GM19328 (cell line): Measurements from ENCODE around the gene NFE2.
"Not testable (repeated sequence)": the region's sequence is repeated elsewhere in the genome, so short reads cannot be mapped to it uniquely, and the experiment has no call there.

Source experiments
- ATAC-seq: cut with Tn5 transposase; IDR thresholded peaks from one replicate; pipeline ENCODE4 v1.9.1; 2021; ENCODE audit warnings: mild to moderate bottlenecking, moderate library complexity; ENCODE audit not compliant: unreplicated experiment

Gene NFE2

GRCh38 chr12:54284070-54284780 is 16.6 kb downstream of the NFE2 start:
- not testable (repeated sequence) for ATAC-seq

DNA sequence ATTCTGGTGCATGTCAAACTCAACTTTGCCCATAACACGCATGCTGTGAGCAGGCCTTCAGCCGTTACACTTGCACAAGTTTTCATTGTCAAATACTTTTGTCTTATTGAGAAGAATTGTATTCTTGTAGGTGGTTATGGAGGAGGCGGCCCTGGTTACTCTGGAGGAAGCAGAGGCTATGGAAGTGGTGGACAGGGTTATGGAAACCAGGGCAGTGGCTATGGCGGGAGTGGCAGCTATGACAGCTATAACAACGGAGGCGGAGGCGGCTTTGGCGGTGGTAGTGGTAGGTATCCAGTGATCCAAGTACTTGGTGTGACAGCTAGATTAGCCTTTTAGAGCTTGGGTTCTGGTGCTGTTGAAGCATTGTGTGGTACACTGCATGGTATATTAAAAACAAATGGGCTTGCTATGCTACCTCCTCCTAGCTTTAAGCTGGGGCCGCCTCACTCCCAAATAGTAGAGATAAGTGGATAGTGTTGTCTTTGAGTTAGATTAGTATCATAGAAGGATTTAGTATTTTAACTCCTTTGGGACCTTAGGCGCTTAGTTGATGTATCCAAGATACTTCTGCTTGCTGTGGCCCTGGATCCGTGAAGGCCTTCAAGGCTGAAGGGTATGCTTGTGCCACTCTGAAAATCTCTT is 17.7 kb downstream of the NFE2 start:
- no peak for ATAC-seq

GRCh38 chr12:54281694-54282093 is 19.1 kb downstream of the NFE2 start:
- ATAC-seq: not testable (repeated sequence)

- ATAC-seq: not testable (repeated sequence)
Measured at GRCh38 chr12:54281261-54281638, 19.6 kb downstream of the NFE2 start.

- ATAC-seq: peak; percentile 84
Measured at GRCh38 chr12:54280468-54281260, 20.2 kb downstream of the NFE2 start, which contains the start of gene HNRNPA1. HNRNPA1 (plus strand) TSS chr12:54280726; CDS start chr12:54280808, 82 bp downstream.

DNA sequence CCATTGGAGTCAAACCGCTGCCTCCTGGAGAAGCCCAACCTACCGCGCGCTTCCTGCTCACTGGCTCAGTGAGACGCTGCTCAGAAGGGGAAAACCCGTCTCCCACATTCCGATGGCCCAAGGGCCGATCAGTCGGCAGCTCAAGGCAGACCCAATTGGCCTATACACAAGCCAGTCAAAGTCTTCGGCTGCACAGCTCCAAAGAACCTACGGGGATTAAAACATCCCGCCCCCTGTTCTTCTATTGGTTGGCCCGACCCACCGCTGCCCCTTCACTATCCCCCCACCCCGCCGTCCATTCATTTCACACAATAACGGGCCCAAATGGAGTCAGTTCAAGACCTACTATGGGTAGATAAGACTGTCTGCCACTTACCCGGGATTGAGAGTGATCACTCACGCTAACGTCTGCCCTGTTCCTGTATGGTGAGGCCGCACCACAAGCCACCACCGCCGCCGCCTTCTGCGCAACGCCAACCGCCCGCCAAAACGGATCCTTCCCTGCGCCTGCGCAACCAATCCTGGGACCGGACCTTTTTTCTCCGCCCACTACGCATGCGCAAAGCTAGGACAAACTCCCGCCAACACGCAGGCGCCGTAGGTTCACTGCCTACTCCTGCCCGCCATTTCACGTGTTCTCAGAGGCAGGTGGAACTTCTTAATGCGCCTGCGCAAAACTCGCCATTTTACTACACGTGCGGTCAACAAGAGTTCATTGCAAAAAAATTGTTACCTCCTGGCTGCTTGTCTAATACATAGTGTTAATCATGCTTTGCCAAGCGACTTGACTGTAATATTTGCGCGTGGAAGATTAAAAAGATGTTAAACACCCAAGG is 21.0 kb downstream of the NFE2 start, which contains the start of gene CBX5:
Gene CBX5 (minus strand): TSS at position 491 of the 836 bp plus-strand sequence. CDS start 22,472 bp downstream, outside the sequence.
- ATAC-seq: peak; percentile 64

GRCh38 chr12:54279227-54279631 is 21.6 kb downstream of the NFE2 start:
- no peak for ATAC-seq

GRCh38 chr12:54277823-54278276 is 23.0 kb downstream of the NFE2 start:
- ATAC-seq: no peak

DNA sequence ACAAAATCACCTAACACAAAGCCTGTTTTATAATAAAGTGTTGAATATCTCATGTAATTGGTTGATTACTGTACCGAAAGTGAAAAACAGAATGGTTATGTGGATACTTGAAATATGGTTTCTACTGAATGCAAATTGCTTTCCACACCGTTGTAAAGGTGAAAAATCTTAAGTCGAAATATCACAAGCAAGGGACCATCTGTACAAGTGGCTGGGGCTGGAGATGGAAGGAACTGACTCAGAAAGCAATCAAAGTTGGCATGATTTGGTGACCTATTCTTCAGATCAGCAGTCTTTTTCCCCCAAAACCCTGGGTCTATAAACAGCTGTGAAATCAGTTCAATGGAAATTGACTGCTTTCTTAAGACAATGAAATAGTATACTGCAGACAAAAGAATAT is 24.4 kb downstream of the NFE2 start:
- ATAC-seq: no peak

DNA sequence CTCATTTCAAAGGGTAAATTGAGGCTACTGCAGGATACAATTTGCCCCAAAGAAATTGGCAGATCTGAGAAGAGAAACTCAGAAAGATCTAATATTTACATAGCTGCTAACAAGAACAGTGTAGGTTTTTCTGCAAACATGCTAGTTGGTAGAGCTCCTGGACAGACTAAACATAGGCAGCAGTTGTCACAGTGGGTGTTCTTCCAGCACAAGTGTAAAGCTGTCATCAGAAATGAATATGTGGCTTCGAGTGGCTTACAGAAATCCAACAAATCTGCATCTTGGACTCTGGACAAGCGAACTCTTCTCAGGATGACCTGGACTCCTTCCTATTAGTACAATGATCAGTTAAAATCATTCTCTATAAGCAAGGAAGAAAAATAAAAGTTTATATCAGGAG is 26.8 kb downstream of the NFE2 start:
- ATAC-seq: no peak

DNA sequence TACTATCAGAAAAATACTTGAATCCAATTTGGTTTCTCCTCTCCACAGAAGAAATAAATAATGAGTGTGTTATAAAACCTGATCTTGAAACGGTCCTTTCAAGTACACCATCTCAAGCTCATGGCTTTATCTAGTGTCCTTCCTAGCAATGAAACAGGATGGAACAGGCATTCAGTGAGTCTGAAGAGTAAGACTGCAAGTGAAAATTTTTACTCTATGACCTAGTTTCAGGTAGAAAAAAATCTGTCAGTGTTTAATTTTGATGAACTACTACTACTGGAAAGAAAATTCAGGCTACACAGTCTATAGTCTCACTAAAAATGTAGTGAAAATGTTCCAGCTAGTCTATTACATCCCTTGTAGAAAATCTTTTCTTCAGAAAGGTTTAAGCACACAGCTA is 28.6 kb downstream of the NFE2 start:
- ATAC-seq: no peak

GRCh38 chr12:54270345-54270744 is 30.5 kb downstream of the NFE2 start:
- no peak for ATAC-seq

DNA sequence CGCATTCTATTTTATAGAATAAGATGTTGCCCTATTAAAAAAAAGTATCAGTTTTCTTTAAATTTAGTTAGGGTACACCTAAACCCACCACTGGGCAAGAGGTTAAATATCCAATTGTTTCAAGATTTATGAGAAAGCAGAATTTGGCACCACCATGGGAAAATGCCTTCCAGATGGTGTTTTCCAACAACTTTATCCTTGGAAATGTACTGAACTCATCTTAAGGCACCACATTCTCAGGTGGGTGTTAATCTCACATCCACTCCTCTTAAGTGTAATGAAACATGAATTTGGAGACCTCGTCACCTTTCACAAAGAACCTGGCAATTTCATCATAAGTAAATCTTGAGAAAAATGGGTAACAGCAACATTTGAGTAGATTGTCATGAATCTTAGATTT is 34.0 kb downstream of the NFE2 start:
- ATAC-seq: no peak

GRCh38 chr12:54265364-54265812 is 35.4 kb downstream of the NFE2 start:
- ATAC-seq: no peak

DNA sequence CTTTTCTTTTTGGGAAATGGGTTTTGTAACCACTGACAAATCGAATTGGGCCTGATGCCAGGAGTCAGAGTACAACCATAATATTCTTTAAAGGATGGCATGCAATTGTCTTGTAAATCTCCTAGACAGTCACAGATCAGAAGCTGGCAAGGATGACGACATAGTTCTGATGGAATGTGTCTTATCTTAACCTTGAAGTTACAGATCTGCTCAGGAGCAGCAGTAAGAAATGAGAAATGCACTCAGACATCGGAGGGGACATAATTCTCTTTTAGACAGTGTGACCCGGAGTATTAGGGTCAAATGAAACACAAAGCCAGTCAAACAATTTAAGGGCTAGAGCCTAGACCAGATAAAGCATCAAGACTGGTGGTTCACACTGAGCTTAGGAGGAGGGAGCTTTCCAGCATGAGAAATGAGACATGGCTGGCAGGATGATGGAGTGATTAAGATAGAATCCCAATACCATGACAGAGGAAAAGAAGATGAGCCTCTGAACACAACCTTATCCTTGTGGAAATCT is 38.4 kb downstream of the NFE2 start:
- ATAC-seq: no peak

DNA sequence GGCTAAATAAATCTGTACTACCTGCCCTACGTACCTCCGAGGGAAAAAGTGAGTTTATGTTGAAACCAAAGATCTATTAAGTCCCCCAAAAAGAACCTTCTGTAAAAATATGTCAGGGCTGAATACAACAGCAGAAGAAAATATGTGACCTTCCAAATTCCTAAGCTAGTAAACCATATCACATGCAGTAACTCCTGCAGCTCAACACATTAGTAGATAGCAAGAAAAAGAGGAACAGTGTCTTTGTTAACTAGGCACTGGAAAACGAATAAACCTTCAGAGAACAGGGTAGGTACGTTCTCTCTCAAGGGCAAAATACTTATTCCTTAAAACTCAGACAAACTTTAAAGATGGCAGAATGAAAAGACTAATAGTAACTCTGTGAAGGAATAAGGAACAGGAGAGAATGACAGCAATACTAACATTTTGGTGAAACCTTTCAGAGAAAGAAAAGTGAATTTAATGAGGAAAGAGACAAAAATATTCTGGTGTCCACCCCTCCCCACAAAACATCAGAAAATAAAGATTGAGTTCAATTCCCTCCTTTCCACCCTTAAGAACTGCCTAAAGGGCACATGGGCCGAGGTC is 38.9 kb downstream of the NFE2 start:
- no peak for ATAC-seq

DNA sequence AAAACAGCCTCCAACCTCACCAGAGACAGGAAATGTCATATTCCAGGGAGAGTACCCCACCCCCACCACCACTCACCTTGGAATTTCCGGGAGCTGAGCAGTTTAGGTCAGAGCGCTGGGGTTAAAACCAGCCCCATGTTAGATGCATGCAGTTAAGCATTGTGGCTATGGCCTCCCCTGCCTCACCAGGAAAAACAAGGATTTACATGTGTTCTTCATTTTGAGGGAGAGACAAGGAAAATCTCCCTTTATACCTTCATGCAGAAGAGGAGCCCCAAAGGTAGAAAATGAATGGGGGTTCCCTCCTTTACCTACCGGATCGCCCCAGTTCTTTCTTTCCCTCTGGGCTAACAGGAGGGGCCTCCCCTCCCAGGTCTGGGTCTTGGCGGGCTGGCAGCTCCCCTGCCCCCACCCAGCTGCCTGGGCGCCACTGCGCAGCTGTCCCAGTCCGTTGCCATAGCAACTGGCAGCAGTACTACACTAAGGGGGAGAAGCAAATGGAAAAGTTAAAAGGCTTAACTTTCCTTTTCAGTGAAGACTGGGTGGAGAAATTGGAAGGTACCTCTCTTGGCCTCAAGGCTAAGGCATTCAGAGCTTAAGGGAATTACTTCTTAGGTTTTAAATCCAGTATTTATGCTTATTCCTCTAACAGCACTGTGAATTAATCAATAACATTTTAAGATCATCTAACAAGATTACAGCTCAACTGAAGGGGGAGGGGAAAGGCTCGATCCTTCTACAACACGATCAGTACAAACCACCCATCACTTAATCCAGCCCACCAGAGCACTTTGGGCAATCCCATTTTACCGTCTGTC is 41.4 kb downstream of the NFE2 start:
- no peak for ATAC-seq

DNA sequence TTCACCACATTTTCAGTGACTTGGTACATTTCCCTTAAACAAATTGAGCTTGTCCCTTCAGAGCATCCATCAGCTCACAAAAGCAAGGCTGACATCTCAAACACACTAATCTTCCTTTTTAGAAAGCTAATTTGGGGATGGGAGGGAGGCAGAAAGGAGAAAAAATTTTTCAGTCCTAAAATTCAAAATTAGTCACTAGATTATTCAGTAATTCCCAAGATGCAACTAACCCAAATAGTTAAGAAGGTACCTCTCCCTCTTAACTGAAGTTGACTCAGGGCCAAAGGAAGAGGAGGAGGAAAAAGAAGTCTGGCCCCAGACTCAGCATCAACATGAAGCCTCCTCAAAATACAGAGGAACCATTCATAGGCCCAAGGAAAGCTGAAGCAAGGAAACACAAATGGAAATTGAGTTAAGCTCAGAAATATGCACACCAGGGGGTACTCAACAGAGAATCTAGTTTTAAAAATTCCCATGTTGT is 42.6 kb downstream of the NFE2 start:
- no peak for ATAC-seq

GRCh38 chr12:54257332-54257731 is 43.5 kb downstream of the NFE2 start:
- no peak for ATAC-seq
